SJCRH30 (cell line): ENCODE data around the gene GIMAP1. TPM values are rescaled to one million over a fixed set of nuclear protein-coding genes. Genes with fewer than 3 reads are reported as not detected.

ENCODE experiments used
- DNase-seq, 2 experiments: peaks; one replicate each; pipeline ENCODE4 v3.0.0-alpha.2; 2015 to 2020
- H3K27ac ChIP-seq: fragments of 250-450 bp; sonication (Bioruptor Pico); 2 replicates; pipeline ENCODE4 v1.5.1; 2020; ENCODE audit warnings: mild to moderate bottlenecking, moderate library complexity
- H3K27me3 ChIP-seq: fragments of 250-450 bp; sonication (Bioruptor Pico); 2 replicates; pipeline ENCODE4 v1.5.1; 2020; ENCODE audit warnings: mild to moderate bottlenecking, moderate library complexity
- H3K36me3 ChIP-seq: fragments of 250-450 bp; sonication (Bioruptor Pico); 2 replicates; pipeline ENCODE4 v1.5.1; 2020; ENCODE audit warnings: mild to moderate bottlenecking, moderate library complexity
- H3K4me1 ChIP-seq: fragments of 250-450 bp; sonication (Bioruptor Pico); 2 replicates; pipeline ENCODE4 v1.5.1; 2020; ENCODE audit warnings: mild to moderate bottlenecking, moderate library complexity
- H3K4me3 ChIP-seq: fragments of 250-450 bp; sonication (Bioruptor Pico); 2 replicates; pipeline ENCODE4 v1.5.1; 2020; ENCODE audit warnings: mild to moderate bottlenecking, moderate library complexity
- H3K9me3 ChIP-seq: fragments of 250-450 bp; sonication (Bioruptor Pico); replicated peaks from 2 replicates; pipeline ENCODE4 v1.5.1; 2020; ENCODE audit warnings: mild to moderate bottlenecking, moderate library complexity
- total RNA-seq: library from RNA; depleted of rRNA; stranded (reverse); fragments of >200 nt; shearing (Covaris generic); gene quantifications from 2 replicates; pipeline ENCODE4 v1.2.3, GENCODE V29; 2014

GIMAP1 gene
- total RNA-seq, 1 experiment from 2014 or later = not detected

DNA sequence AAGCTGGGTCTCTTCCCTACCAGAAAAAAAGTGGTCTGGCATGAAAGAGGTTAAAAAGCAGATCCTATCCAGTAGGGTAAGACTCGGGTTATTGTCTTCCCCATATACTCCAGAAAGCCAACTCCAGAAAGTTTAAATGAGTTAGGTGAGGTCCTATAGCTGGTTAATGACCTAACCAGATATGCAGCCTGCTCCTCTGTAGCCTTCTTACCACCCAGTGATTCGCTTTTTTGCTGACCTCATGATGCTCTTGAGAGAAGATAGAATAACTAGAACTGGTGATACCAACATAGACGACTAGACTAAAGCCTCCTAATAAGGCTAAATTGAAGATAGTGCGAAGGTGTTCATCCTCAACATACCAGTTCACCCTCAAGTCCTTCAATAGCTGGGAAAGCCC, 675 bp upstream of the GIMAP1 start:
- no peak overlapping the region for H3K27ac ChIP-seq
- no peaks in the 10 kb centered on the region for H3K36me3 ChIP-seq
- H3K4me3 ChIP-seq = no peak overlapping the region
- H3K9me3 ChIP-seq = no peaks in the 10 kb centered on the region; the same call in 1 of the 2 replicates
- H3K4me1 ChIP-seq = no peaks in the 10 kb centered on the region
- no peak for DNase-seq
- H3K27me3 ChIP-seq = peaks cover 23% of the 10 kb centered on the region; the same call in 1 of the 2 replicates

DNA sequence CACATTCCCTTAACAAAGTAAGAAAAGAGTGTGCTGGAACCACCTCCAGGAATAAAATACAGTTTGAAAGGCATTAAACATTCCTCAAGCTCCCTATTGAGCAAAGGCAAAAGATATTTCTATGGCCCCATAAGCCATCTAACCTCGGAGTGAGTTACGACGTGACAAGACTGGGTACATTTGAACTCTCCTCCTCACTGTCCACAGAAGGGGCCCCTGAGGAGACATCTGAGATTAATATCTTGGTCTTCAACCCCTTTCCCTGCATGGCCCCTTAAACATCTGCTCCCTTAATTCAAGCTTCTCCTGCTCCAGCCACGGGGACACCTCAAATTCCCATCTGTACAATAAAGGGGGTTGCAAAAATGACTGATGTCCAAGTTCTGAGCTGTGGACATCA, 526 bp downstream of the GIMAP1 start:
- Histone ChIP-seq H3K4me3 (no peak overlapping the region), H3K27ac (no peak overlapping the region), H3K27me3 (peaks cover 23% of the 10 kb centered on the region; the same call in 1 of the 2 replicates), H3K4me1 (no peaks in the 10 kb centered on the region), H3K36me3 (no peaks in the 10 kb centered on the region), H3K9me3 (no peaks in the 10 kb centered on the region; the same call in 1 of the 2 replicates)
- DNase-seq = no peak

DNA sequence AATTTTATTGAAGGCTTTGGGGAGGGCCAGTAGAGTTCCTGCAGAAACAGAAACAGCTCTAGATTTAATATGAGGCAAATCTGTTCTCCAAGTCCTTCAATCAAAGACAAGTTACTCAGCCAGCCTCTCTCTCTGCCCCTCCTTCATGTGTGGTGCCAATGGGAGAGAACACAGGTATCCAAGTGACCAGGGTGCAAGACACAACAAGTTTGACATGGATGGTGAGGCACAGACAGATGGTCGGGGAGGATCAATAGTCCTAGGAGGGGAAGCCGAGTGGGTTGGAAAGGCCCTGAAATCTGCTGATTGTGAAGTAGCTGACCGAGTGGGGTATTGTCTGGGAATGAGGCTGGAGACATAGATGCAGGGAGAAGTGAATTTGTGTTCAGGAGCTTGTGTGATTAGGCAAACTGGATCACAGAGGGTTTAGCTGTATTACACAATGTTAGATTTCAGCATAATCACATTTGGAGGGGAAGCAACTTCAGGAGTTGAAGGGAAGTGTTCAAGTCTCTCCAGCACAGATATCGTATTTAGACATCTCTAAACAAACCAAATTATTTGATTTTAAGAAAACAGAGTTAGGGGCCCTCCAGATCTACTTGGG, 1.5 kb downstream of the GIMAP1 start:
- H3K4me3 ChIP-seq = no peak overlapping the region
- H3K4me1 ChIP-seq = no peaks in the 10 kb centered on the region
- peaks cover 23% of the 10 kb centered on the region; the same call in 1 of the 2 replicates for H3K27me3 ChIP-seq
- no peak for DNase-seq
- no peak overlapping the region for H3K27ac ChIP-seq
- no peaks in the 10 kb centered on the region; the same call in 1 of the 2 replicates for H3K9me3 ChIP-seq
- no peaks in the 10 kb centered on the region for H3K36me3 ChIP-seq

DNA sequence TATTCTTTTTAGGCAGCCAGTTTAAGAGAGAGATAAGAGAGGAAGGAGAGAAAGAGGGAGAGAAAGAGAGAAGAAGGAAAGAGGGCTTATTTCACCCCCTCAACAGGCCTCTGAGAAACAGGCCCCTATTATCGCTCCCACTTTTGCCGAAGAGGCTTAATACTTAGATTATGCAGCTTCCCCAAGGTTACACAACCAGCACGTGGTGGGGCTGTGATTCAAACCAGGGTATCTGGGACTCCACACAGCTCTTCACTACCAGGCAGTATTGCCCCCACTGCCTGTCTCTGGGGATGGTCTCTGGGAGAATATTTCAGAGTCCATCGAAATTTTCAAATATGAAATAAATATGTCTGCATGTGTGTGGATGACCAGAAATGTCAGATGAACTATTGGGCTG, 3.0 kb downstream of the GIMAP1 start:
- Histone ChIP-seq H3K4me3 (no peak overlapping the region), H3K4me1 (no peaks in the 10 kb centered on the region), H3K9me3 (no peaks in the 10 kb centered on the region), H3K27ac (no peak overlapping the region), H3K27me3 (peaks cover 23% of the 10 kb centered on the region; the same call in 1 of the 2 replicates), H3K36me3 (no peaks in the 10 kb centered on the region)
- DNase-seq = no peak

DNA sequence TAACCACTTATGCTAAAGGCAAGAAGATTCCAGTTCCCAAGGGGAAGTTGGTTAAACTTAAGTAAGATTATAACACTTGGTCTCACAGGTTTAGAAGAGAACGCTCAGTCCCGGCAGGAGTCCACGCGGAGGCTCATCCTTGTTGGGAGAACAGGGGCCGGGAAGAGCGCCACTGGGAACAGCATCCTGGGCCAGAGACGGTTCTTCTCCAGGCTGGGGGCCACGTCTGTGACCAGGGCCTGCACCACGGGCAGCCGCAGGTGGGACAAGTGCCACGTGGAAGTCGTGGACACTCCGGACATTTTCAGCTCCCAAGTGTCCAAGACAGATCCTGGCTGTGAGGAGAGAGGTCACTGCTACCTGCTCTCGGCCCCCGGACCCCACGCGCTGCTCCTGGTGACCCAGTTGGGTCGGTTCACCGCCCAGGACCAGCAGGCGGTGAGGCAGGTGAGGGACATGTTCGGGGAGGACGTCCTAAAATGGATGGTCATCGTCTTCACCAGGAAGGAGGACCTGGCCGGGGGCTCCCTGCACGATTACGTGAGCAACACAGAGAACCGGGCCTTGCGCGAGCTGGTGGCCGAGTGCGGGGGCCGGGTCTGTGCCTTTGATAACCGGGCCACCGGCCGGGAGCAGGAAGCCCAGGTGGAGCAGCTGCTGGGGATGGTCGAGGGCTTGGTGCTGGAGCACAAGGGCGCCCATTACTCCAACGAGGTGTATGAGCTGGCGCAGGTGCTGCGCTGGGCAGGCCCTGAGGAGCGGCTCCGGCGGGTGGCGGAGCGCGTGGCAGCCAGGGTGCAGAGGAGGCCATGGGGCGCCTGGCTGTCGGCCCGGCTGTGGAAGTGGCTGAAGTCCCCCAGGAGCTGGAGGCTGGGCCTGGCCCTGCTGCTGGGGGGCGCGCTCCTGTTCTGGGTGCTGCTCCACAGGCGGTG, 3.8 kb downstream of the GIMAP1 start:
- Histone ChIP-seq H3K27me3 (peaks cover 23% of the 10 kb centered on the region; the same call in 1 of the 2 replicates), H3K27ac (no peak overlapping the region), H3K36me3 (no peaks in the 10 kb centered on the region), H3K9me3 (no peaks in the 10 kb centered on the region), H3K4me3 (no peak overlapping the region), H3K4me1 (no peaks in the 10 kb centered on the region)
- DNase-seq = no peak

DNA sequence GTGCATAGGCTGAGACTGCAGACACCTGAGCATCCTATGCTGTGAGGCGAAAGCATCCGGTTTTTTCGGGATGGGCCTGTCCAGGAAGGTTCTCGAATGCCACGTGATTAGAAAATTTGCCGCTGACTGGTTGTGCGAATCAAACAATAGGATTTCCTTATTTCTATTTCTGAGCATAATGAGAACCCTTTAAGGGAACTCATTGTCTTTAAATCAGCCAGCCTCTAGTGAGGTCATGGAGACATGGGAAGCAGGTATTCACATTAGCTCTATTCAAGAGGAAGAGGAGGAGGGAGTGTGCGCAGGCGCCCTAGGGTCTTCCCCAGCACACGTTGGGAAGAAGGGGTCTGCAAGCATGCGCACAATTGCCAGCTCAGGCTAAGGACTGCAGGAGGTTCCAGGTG, 5.6 kb downstream of the GIMAP1 start:
- no peak for DNase-seq
- H3K27ac ChIP-seq = no peak overlapping the region
- no peaks in the 10 kb centered on the region for H3K4me1 ChIP-seq
- no peaks in the 10 kb centered on the region for H3K36me3 ChIP-seq
- no peak overlapping the region for H3K4me3 ChIP-seq
- no peaks in the 10 kb centered on the region for H3K9me3 ChIP-seq
- peaks cover 20% of the 10 kb centered on the region; the same call in 1 of the 2 replicates for H3K27me3 ChIP-seq

DNA sequence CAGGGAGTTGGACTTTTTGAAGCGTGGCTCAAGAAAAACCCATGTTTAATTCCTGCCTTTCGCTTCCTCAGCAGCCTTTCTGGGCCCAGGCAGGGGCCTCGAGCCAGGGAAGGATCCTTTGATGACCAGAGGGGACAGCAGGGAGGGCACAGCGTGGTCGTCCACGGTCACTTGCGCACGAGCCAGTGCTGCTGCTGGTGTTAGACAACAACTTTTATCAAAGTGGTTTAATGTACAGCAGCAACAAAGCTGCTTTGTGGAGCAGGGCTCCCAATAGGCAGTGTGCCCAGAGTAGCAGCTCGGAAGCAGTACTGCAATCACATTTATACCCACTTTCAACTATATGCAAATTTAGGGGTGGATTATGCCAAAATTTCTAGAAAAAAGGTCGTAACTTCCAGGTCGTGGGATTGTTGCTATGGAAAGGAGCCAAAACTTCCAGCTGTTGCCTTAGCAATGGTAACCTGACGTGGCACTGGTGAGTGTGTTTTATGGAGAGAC, 6.1 kb downstream of the GIMAP1 start:
- H3K36me3 ChIP-seq = no peaks in the 10 kb centered on the region
- no peak overlapping the region for H3K27ac ChIP-seq
- H3K4me1 ChIP-seq = no peaks in the 10 kb centered on the region
- H3K27me3 ChIP-seq = peaks cover 20% of the 10 kb centered on the region; the same call in 1 of the 2 replicates
- no peak for DNase-seq
- H3K9me3 ChIP-seq = no peaks in the 10 kb centered on the region
- H3K4me3 ChIP-seq = no peak overlapping the region

DNA sequence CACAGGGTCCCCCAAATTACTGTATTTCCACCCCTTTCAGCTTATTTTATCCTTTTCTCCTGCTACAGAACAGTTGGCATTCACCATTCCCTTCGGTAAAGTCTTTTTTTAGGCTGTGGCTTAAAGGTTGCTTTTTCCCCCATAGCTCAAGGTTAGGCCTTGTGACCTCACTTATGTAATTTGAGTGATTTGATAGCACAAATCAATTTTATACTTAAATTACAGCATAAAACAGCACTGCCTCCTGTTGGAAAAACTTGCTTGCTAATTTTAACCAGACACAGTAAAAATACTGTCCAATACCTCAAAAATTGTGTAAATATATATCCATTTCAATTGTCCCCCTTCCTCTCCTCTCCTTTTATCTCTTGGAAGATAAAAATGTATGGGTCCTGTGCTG, 7.1 kb downstream of the GIMAP1 start:
- Histone ChIP-seq H3K9me3 (no peaks in the 10 kb centered on the region; the same call in 1 of the 2 replicates), H3K36me3 (no peaks in the 10 kb centered on the region), H3K27ac (no peak overlapping the region), H3K4me3 (no peak overlapping the region), H3K4me1 (no peaks in the 10 kb centered on the region), H3K27me3 (peaks cover 16% of the 10 kb centered on the region; the same call in 1 of the 2 replicates)
- no peak for DNase-seq

DNA sequence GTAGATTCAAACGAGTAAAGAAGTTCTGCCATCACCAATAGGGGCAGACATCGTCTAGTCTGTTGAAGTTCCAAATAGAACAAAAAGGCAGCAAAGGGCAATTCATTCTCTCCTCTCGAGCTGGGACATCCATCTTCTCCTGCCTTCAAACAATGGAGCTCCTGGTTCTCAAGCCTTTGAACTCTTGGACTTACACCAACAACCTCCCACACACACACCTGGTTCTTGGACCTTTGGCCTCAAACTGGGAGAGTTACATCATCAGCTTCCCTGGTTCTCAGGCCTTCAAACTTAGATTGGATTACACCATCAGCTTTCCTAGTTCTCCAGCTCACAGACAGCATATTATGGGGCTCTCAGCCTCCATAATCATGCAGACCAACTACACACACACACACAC, 11.0 kb downstream of the GIMAP1 start:
- H3K27ac ChIP-seq = no peak overlapping the region
- no peaks in the 10 kb centered on the region for H3K4me1 ChIP-seq
- no peaks in the 10 kb centered on the region; the same call in 1 of the 2 replicates for H3K9me3 ChIP-seq
- H3K4me3 ChIP-seq = no peak overlapping the region
- H3K36me3 ChIP-seq = no peaks in the 10 kb centered on the region
- DNase-seq = no peak
- no peaks in the 10 kb centered on the region; the same call in 1 of the 2 replicates for H3K27me3 ChIP-seq

DNA sequence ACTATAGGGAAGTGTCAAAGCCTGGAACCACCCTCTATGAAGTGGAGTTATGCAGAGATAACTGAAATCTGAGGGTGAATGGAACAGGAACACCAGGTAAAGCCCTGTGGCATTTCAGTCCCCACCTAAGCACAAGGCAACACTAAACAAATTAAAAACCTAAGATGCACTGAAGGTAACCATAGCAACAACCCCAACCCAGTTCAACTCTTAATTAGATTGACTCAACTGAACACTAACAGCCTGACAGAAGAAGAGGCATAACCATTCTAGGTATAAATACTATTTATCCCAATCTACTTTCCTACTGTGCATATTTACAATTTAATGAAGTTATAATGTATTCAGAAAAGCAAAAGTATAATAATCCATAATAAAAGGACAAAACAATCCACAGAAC, 11.6 kb downstream of the GIMAP1 start:
- H3K27me3 ChIP-seq = no peaks in the 10 kb centered on the region; the same call in 1 of the 2 replicates
- no peak overlapping the region for H3K4me3 ChIP-seq
- H3K4me1 ChIP-seq = no peaks in the 10 kb centered on the region
- no peaks in the 10 kb centered on the region; the same call in 1 of the 2 replicates for H3K9me3 ChIP-seq
- H3K27ac ChIP-seq = no peak overlapping the region
- H3K36me3 ChIP-seq = no peaks in the 10 kb centered on the region
- DNase-seq = no peak

DNA sequence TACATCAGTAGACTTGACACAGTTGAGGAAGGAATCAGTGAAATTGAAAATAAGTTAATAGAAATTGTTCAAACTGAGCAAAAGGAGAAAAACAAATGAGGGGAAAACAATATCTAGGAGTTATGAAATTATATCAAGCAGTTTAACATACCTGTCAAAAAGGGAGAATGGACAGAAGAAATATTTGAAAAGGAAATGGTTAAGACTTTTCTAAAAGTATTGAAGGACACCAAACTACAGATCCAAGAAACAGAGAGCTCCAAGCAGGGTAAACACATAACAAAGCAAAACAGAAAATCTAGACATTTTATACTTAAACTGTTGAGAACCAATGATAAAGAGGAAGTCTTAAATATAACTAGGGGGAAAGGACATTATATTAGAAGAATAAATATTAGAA, 12.2 kb downstream of the GIMAP1 start:
- H3K4me1 ChIP-seq = no peaks in the 10 kb centered on the region
- no peak overlapping the region for H3K27ac ChIP-seq
- DNase-seq = no peak
- H3K27me3 ChIP-seq = no peaks in the 10 kb centered on the region; the same call in 1 of the 2 replicates
- H3K9me3 ChIP-seq = no peaks in the 10 kb centered on the region; the same call in 1 of the 2 replicates
- no peaks in the 10 kb centered on the region for H3K36me3 ChIP-seq
- no peak overlapping the region for H3K4me3 ChIP-seq

DNA sequence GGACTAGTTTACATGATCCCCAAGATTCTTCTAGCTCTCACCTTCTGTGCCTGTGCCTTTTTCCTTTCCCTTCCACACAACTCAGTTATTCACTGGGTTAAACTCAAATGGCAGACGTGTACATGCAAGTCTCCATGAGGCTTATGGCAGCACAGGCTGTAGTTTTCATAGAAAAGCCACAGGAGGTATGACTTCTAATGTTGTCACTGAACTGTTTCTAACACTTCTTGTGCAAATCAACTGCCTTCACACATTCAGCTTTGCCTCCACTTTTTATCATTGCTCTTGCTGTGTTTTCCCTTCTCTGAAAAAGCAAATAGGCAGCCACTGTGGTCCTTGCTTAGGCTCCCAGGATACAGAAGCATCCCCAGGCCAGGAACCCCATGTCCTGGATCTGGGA, 15.5 kb downstream of the GIMAP1 start:
- Histone ChIP-seq H3K4me1 (no peaks in the 10 kb centered on the region), H3K9me3 (no peaks in the 10 kb centered on the region; the same call in 1 of the 2 replicates), H3K4me3 (no peak overlapping the region), H3K27me3 (peaks cover 2% of the 10 kb centered on the region; the same call in 1 of the 2 replicates), H3K36me3 (no peaks in the 10 kb centered on the region), H3K27ac (no peak overlapping the region)
- no peak for DNase-seq

DNA sequence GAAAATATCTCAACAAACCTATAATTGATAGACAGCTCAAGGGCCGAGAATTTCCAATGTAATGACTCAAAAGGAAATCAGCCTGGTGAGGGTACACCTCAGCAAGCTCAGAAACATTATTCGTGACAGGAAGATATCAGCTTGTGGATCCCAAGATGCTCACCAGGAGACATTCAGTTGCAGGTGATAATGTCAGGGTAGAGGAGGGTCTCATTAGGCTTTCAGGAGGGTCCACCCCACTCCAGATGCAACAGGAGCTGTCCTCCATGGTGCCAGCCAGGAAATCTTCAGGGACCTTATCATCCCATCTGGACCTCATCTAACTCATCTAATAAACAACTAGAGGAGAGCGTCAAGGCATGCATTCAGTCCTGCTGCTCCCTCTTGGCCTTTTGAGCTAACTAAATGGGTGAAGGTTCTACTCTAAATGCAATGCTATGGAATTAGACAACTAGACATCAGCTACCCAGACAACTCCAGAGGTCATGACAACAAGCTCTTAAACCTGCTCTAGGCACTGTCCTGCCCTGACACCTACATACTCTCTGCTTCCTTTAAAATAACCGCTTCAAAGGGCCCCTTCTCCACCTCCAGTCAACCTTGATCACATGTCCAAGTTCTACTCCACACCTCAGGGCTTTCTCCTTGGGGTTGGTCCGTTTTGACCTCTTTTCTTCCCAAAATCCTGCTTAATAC, 16.5 kb downstream of the GIMAP1 start:
- DNase-seq = no peak
- Histone ChIP-seq H3K4me1 (no peaks in the 10 kb centered on the region), H3K27me3 (peaks cover 2% of the 10 kb centered on the region; the same call in 1 of the 2 replicates), H3K9me3 (no peaks in the 10 kb centered on the region; the same call in 1 of the 2 replicates), H3K4me3 (no peak overlapping the region), H3K36me3 (no peaks in the 10 kb centered on the region), H3K27ac (no peak overlapping the region)

DNA sequence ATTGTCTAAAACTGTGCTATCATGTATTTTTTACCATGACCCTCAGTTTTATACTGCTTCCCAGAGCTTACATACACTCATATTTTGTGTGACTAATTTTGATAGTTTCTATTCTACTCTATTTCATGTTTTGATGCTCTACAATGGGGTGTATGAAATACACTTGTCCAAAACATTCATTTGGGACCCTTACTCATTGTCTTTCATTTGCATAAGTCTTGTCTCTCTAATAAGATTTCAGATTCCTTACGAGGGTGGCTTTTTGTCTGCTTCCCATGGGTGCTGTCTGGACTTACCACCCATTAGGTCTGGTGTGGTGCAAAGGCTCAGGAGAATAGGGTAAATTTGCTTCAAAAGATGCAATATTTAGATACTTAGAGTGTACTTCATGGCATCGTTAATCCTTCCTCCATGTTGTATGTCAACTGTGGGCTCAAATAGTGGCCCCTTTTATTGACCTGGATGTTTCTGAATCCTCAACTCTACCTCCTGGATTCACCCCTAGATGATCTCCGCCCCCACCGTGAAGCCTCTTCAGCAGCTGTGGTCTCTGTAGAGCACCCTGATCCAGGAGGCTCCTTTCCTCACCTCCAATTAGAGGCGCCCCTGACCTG, 17.2 kb downstream of the GIMAP1 start:
- no peak overlapping the region for H3K27ac ChIP-seq
- DNase-seq = no peak
- H3K36me3 ChIP-seq = no peaks in the 10 kb centered on the region
- no peaks in the 10 kb centered on the region for H3K4me1 ChIP-seq
- peaks cover 2% of the 10 kb centered on the region; the same call in 1 of the 2 replicates for H3K27me3 ChIP-seq
- H3K9me3 ChIP-seq = no peaks in the 10 kb centered on the region; the same call in 1 of the 2 replicates
- H3K4me3 ChIP-seq = no peak overlapping the region
